Measurements from ENCODE around the gene FBN2. TPM values are rescaled to one million over a fixed set of nuclear protein-coding genes. Genes with fewer than 3 reads are reported as not detected.

FBN2 gene
- total and polyA plus RNA-seq, 2 donors (not counting 1 experiment from before 2014, with no cell fraction given): 43.1 to 80.1 TPM

- Histone ChIP-seq H3K9ac (ENCODE audit: insufficient read depth, low read length) (no peak overlapping the region), H3K27ac (ENCODE audit: insufficient read depth, low read length) (no peak overlapping the region), H3K4me2 (ENCODE audit: extremely low read depth, insufficient read depth, low read length) (no peak overlapping the region), H3K4me1 (ENCODE audit: control insufficient read depth, extremely low read depth, insufficient read depth, low read length) (no peaks in the 10 kb centered on the region), H3K36me3 (ENCODE audit: control insufficient read depth, insufficient read depth, low read length) (no peaks in the 10 kb centered on the region), H2AFZ (ENCODE audit: low read length) (no peak overlapping the region), H3K79me2 (ENCODE audit: control insufficient read depth, insufficient read depth, low read length) (no peaks in the 10 kb centered on the region), H3K4me3 (replicated peaks in 1 of 4; ENCODE audit: control extremely low read depth in 1 of 4, insufficient read depth in 1 of 4, low read depth in 3 of 4, low read length in 4 of 4) (no peak overlapping the region), H3K9me3 (ENCODE audit: control insufficient read depth, insufficient read depth, low read depth, low read length) (no peaks in the 10 kb centered on the region), H4K20me1 (ENCODE audit: control insufficient read depth, extremely low read depth, insufficient read depth, low read length) (no peaks in the 10 kb centered on the region), H3K27me3 (ENCODE audit: control insufficient read depth, insufficient read depth, low read length) (no peaks in the 10 kb centered on the region)
- TF ChIP-seq EZH2 (IDR thresholded peaks at IDR 0.05; ENCODE audit: low read length, missing control alignments) (no peak), CTCF (conservative IDR thresholded peaks at IDR 0.05 in 1 of 2, IDR thresholded peaks at IDR 0.05 in 1 of 2; ENCODE audit: low read depth in 1 of 2, low read length in 2 of 2) (no peak)
- no peak for DNase-seq (ENCODE audit: low read depth in 2 of 2)
Measured at GRCh38 chr5:128528126-128528525, 9.9 kb downstream of the FBN2 start.

DNA sequence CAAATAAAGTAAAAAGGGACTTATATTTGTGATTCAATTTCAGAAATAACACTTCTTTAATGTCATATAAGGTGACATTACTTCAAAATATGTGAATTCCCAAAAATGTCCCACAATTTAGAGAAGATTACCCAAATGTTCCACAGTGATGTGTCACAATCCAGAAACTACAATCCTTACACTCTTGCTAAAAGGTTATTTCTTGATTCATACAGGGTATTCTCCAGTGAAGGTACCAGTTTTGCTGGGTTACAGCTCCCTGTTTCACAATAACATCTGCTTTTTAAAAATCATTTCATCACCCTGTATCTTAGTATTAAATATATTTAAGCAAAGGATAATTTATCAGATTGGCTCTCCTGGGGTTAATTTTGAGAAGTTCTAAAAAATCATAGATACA, 11.0 kb downstream of the FBN2 start:
- H3K27ac ChIP-seq (ENCODE audit: insufficient read depth, low read length): no peak overlapping the region
- no peak overlapping the region for H3K4me3 ChIP-seq (replicated peaks in 1 of 4; ENCODE audit: control extremely low read depth in 1 of 4, insufficient read depth in 1 of 4, low read depth in 3 of 4, low read length in 4 of 4)
- H3K9ac ChIP-seq (ENCODE audit: insufficient read depth, low read length): no peak overlapping the region
- TF ChIP-seq CTCF (conservative IDR thresholded peaks at IDR 0.05 in 1 of 2, IDR thresholded peaks at IDR 0.05 in 1 of 2; ENCODE audit: low read depth in 1 of 2, low read length in 2 of 2): no peak
- no peak for TF ChIP-seq EZH2 (IDR thresholded peaks at IDR 0.05; ENCODE audit: low read length, missing control alignments)
- no peaks in the 10 kb centered on the region for H3K36me3 ChIP-seq (ENCODE audit: control insufficient read depth, insufficient read depth, low read length)
- no peaks in the 10 kb centered on the region for H4K20me1 ChIP-seq (ENCODE audit: control insufficient read depth, extremely low read depth, insufficient read depth, low read length)
- no peaks in the 10 kb centered on the region for H3K4me1 ChIP-seq (ENCODE audit: control insufficient read depth, extremely low read depth, insufficient read depth, low read length)
- H3K27me3 ChIP-seq (ENCODE audit: control insufficient read depth, insufficient read depth, low read length): no peaks in the 10 kb centered on the region
- H3K79me2 ChIP-seq (ENCODE audit: control insufficient read depth, insufficient read depth, low read length): no peaks in the 10 kb centered on the region
- H3K4me2 ChIP-seq (ENCODE audit: extremely low read depth, insufficient read depth, low read length): no peak overlapping the region
- no peak overlapping the region for H2AFZ ChIP-seq (ENCODE audit: low read length)
- DNase-seq (ENCODE audit: low read depth in 2 of 2): no peak
- H3K9me3 ChIP-seq (ENCODE audit: control insufficient read depth, insufficient read depth, low read depth, low read length): no peaks in the 10 kb centered on the region

DNA sequence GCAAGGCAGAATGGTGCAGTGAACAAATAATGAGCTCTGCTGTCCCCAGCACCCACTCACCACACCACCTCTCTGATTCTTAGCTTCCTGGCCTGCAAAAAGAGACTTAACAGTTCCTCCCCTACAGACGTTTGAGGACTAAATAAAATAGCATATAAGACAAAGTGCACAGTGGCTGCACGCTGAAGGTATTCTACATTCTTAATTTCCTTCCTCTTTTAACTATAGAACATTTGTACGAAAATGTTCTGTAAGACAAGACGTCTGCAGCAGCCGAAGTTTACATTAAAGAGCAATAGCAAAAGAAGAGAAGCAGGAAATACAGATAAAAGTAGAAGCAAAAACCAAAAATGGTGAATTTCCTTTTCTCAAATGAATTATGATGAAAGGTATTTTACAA, 15.7 kb downstream of the FBN2 start:
- no peak overlapping the region for H3K27ac ChIP-seq (ENCODE audit: insufficient read depth, low read length)
- no peaks in the 10 kb centered on the region for H3K27me3 ChIP-seq (ENCODE audit: control insufficient read depth, insufficient read depth, low read length)
- no peaks in the 10 kb centered on the region for H3K9me3 ChIP-seq (ENCODE audit: control insufficient read depth, insufficient read depth, low read depth, low read length)
- no peak overlapping the region for H3K4me3 ChIP-seq (replicated peaks in 1 of 4; ENCODE audit: control extremely low read depth in 1 of 4, insufficient read depth in 1 of 4, low read depth in 3 of 4, low read length in 4 of 4)
- DNase-seq (ENCODE audit: low read depth in 2 of 2): no peak
- no peaks in the 10 kb centered on the region for H4K20me1 ChIP-seq (ENCODE audit: control insufficient read depth, extremely low read depth, insufficient read depth, low read length)
- no peak overlapping the region for H3K4me2 ChIP-seq (ENCODE audit: extremely low read depth, insufficient read depth, low read length)
- no peaks in the 10 kb centered on the region for H3K36me3 ChIP-seq (ENCODE audit: control insufficient read depth, insufficient read depth, low read length)
- no peak for TF ChIP-seq EZH2 (IDR thresholded peaks at IDR 0.05; ENCODE audit: low read length, missing control alignments)
- TF ChIP-seq CTCF (conservative IDR thresholded peaks at IDR 0.05 in 1 of 2, IDR thresholded peaks at IDR 0.05 in 1 of 2; ENCODE audit: low read depth in 1 of 2, low read length in 2 of 2): no peak
- no peak overlapping the region for H2AFZ ChIP-seq (ENCODE audit: low read length)
- H3K9ac ChIP-seq (ENCODE audit: insufficient read depth, low read length): no peak overlapping the region
- H3K4me1 ChIP-seq (ENCODE audit: control insufficient read depth, extremely low read depth, insufficient read depth, low read length): no peaks in the 10 kb centered on the region
- no peaks in the 10 kb centered on the region for H3K79me2 ChIP-seq (ENCODE audit: control insufficient read depth, insufficient read depth, low read length)

All from fibroblast of lung (primary cell).